WI38 (cell line): ENCODE data around the gene CPD.
A peak's percentile ranks its signal among the peaks of the same experiment; 100 is the strongest.

ENCODE experiments used
- H3K4me3 ChIP-seq: 2 replicates; pipeline ENCODE4 v1.5.1; 2011; ENCODE audit warnings: low read depth, mild to moderate bottlenecking, control low read depth, low read length
- CTCF ChIP-seq: IDR thresholded peaks from 2 replicates; pipeline ENCODE4 v1.5.1; 2012; ENCODE audit warnings: low read depth, mild to moderate bottlenecking, control low read depth, low read length

Gene CPD

GRCh38 chr17:30477774-30478115 lies 99.0 kb downstream of the CPD start:
- H3K4me3 ChIP-seq: peak overlapping the region; percentile 95
- TF ChIP-seq CTCF: no peak

GRCh38 chr17:30482555-30482954 lies 103.8 kb downstream of the CPD start:
- no peak for TF ChIP-seq CTCF
- H3K4me3 ChIP-seq: no peak overlapping the region

GRCh38 chr17:30483159-30483558 lies 104.4 kb downstream of the CPD start:
- H3K4me3 ChIP-seq: no peak overlapping the region
- no peak for TF ChIP-seq CTCF

GRCh38 chr17:30493780-30494179 lies 115.1 kb downstream of the CPD start:
- no peak for TF ChIP-seq CTCF
- no peak overlapping the region for H3K4me3 ChIP-seq

GRCh38 chr17:30495586-30495985 lies 116.9 kb downstream of the CPD start:
- no peak overlapping the region for H3K4me3 ChIP-seq
- no peak for TF ChIP-seq CTCF

GRCh38 chr17:30503558-30503957 lies 124.8 kb downstream of the CPD start:
- TF ChIP-seq CTCF: no peak
- H3K4me3 ChIP-seq: no peak overlapping the region

- no peak overlapping the region for H3K4me3 ChIP-seq
- TF ChIP-seq CTCF: no peak
Observed at GRCh38 chr17:30505868-30506417, 127.2 kb downstream of the CPD start.
